ENCODE measurements around the gene ZBTB5.

- TF ChIP-seq ZNF274 (IDR thresholded peaks at IDR 0.05; ENCODE audit: low read depth, low read length) (no peak), YY1 (IDR thresholded peaks at IDR 0.05; ENCODE audit: insufficient read depth, insufficient read length) (no peak)
Observed at GRCh38 chr9:37453827-37454226, 11.4 kb downstream of the ZBTB5 start.
